ENCODE measurements around the gene CRACDL.

CRACDL gene

GRCh38 chr2:98924910-98925309, 11.1 kb downstream of the CRACDL start:
- no peak for DNase-seq

- DNase-seq: no peak
These were observed 11.8 kb downstream of the CRACDL start for GRCh38 chr2:98924038-98924830.

GRCh38 chr2:98923244-98923940, 12.6 kb downstream of the CRACDL start:
- DNase-seq: no peak

GRCh38 chr2:98921062-98921461, 15.0 kb downstream of the CRACDL start:
- no peak for DNase-seq

GRCh38 chr2:98917031-98917471, 19.0 kb downstream of the CRACDL start:
- DNase-seq: no peak

- DNase-seq: no peak
These were observed 20.2 kb downstream of the CRACDL start for GRCh38 chr2:98915751-98916358.

- DNase-seq: no peak
These were observed 21.1 kb downstream of the CRACDL start for GRCh38 chr2:98914713-98915580.

- no peak for DNase-seq
These were observed 21.9 kb downstream of the CRACDL start for GRCh38 chr2:98913916-98914712.

GRCh38 chr2:98912957-98913915, 22.8 kb downstream of the CRACDL start:
- no peak for DNase-seq

- no peak for DNase-seq
These were observed 23.7 kb downstream of the CRACDL start for GRCh38 chr2:98912221-98912851.

- no peak for DNase-seq
These were observed 24.5 kb downstream of the CRACDL start for GRCh38 chr2:98911376-98912154.

- DNase-seq: no peak
These were observed 25.0 kb downstream of the CRACDL start for GRCh38 chr2:98911126-98911375.

GRCh38 chr2:98910349-98911125, 25.5 kb downstream of the CRACDL start:
- no peak for DNase-seq

- DNase-seq: no peak
These were observed 26.5 kb downstream of the CRACDL start for GRCh38 chr2:98909317-98910211.

GRCh38 chr2:98908931-98909316, 27.1 kb downstream of the CRACDL start:
- DNase-seq: no peak

- DNase-seq: no peak
These were observed 27.8 kb downstream of the CRACDL start for GRCh38 chr2:98907966-98908905.

GRCh38 chr2:98907385-98907784, 28.6 kb downstream of the CRACDL start:
- DNase-seq: no peak
